Mesenchymal stem cell (in vitro differentiated cells and primary cell): Measurements from ENCODE around the gene PTGES2.

Experiments used
- DNase-seq: peaks from one replicate; pipeline ENCODE4 v3.0.0-alpha.2; 2013
- H2AFZ ChIP-seq: one replicate; pipeline ENCODE4 v1.6.1; 2013; ENCODE audit warnings: low read depth, mild to moderate bottlenecking, control low read depth, inconsistent platforms, low read length, moderate library complexity
- H2AK5ac ChIP-seq: 2 replicates; pipeline ENCODE4 v1.6.1; 2013; ENCODE audit warnings: low read length, moderate library complexity, mild to moderate bottlenecking, inconsistent platforms; ENCODE audit not compliant: severe bottlenecking
- H2BK120ac ChIP-seq: one replicate; pipeline ENCODE4 v1.6.1; 2013; ENCODE audit warnings: low read depth, mild to moderate bottlenecking, inconsistent platforms, low read length, moderate library complexity
- H2BK12ac ChIP-seq, 2 experiments: one replicate each; pipeline ENCODE4 v1.6.1; 2013; ENCODE audit warnings: inconsistent platforms in 2 of 2, low read length in 2 of 2, mild to moderate bottlenecking in 2 of 2, moderate library complexity in 2 of 2, control low read depth in 1 of 2
- H2BK15ac ChIP-seq: one replicate; pipeline ENCODE4 v1.6.1; 2013; ENCODE audit warnings: mild to moderate bottlenecking, low read depth, inconsistent platforms; ENCODE audit not compliant: poor library complexity, severe bottlenecking
- H2BK5ac ChIP-seq: 2 replicates; pipeline ENCODE4 v1.6.1; 2013; ENCODE audit warnings: low read depth, mild to moderate bottlenecking, low read length, control low read depth, inconsistent platforms; ENCODE audit not compliant: poor library complexity, severe bottlenecking
- H3K14ac ChIP-seq, 2 experiments: one replicate each; pipeline ENCODE4 v1.6.1; 2013; ENCODE audit warnings: inconsistent platforms in 2 of 2, low read length in 2 of 2, control low read depth in 1 of 2, mild to moderate bottlenecking in 1 of 2, moderate library complexity in 1 of 2
- H3K18ac ChIP-seq, 2 experiments: one replicate each; pipeline ENCODE4 v1.6.1; 2013; ENCODE audit warnings: inconsistent platforms in 2 of 2, low read length in 2 of 2, control low read depth in 1 of 2, low read depth in 1 of 2, mild to moderate bottlenecking in 1 of 2
- H3K23ac ChIP-seq, 2 experiments: one replicate each; pipeline ENCODE4 v1.6.1; 2013; ENCODE audit warnings: inconsistent platforms in 2 of 2, low read length in 2 of 2, mild to moderate bottlenecking in 2 of 2, moderate library complexity in 2 of 2, control low read depth in 1 of 2
- H3K27ac ChIP-seq: 2 replicates; pipeline ENCODE4 v1.5.1; 2013; ENCODE audit warnings: mild to moderate bottlenecking, moderate library complexity, low read length, control low read depth, inconsistent platforms; ENCODE audit not compliant: poor library complexity, severe bottlenecking
- H3K27me3 ChIP-seq, 2 experiments: 2 replicates each; pipeline versions ENCODE4 v1.6.1 to v1.7.0; 2013; ENCODE audit warnings: low read length in 2 of 2, mild to moderate bottlenecking in 2 of 2, moderate library complexity in 2 of 2, control low read depth in 1 of 2, inconsistent platforms in 1 of 2; ENCODE audit not compliant: control insufficient read depth in 1 of 2, insufficient read depth in 1 of 2
- H3K36me3 ChIP-seq, 2 experiments: 2 replicates each; pipeline versions ENCODE4 v1.6.1 to v1.7.0; 2013; ENCODE audit warnings: low read length in 2 of 2, control low read depth in 1 of 2, inconsistent platforms in 1 of 2, low read depth in 1 of 2, mild to moderate bottlenecking in 1 of 2; ENCODE audit not compliant: insufficient read depth in 2 of 2, control insufficient read depth in 1 of 2
- H3K4ac ChIP-seq, 2 experiments: one replicate each; pipeline ENCODE4 v1.6.1; 2013; ENCODE audit warnings: inconsistent platforms in 2 of 2, low read length in 2 of 2, mild to moderate bottlenecking in 2 of 2, moderate library complexity in 2 of 2, control low read depth in 1 of 2, low read depth in 1 of 2
- H3K4me1 ChIP-seq: 2 replicates; pipeline ENCODE4 v1.6.1; 2013; ENCODE audit warnings: low read depth, low read length, control low read depth; ENCODE audit not compliant: control insufficient read depth, insufficient read depth
- H3K4me2 ChIP-seq: 2 replicates; pipeline ENCODE4 v1.6.1; 2013; ENCODE audit warnings: low read length, mild to moderate bottlenecking, inconsistent platforms; ENCODE audit not compliant: poor library complexity, severe bottlenecking
- H3K4me3 ChIP-seq, 2 experiments: 2 replicates each; pipeline versions ENCODE4 v1.5.1 to v1.7.0; 2013; ENCODE audit warnings: low read length in 2 of 2, mild to moderate bottlenecking in 2 of 2, control low read depth in 1 of 2, low read depth in 1 of 2; ENCODE audit not compliant: insufficient read depth in 1 of 2
- H3K79me1 ChIP-seq: replicated peaks from 2 replicates; pipeline ENCODE4 v1.6.1; 2013; ENCODE audit warnings: mild to moderate bottlenecking, control low read depth, low read length, inconsistent platforms; ENCODE audit not compliant: poor library complexity, severe bottlenecking
- H3K9ac ChIP-seq: 2 replicates; pipeline ENCODE4 v1.7.0; 2013; ENCODE audit warnings: mild to moderate bottlenecking, low read length, moderate library complexity
- H3K9me3 ChIP-seq: 2 replicates; pipeline ENCODE4 v1.7.0; 2013; ENCODE audit warnings: mild to moderate bottlenecking, low read length; ENCODE audit not compliant: control insufficient read depth
- H4K8ac ChIP-seq: one replicate; pipeline ENCODE4 v1.6.1; 2013; ENCODE audit warnings: inconsistent platforms, mild to moderate bottlenecking, low read length, moderate library complexity
- H4K91ac ChIP-seq: one replicate; pipeline ENCODE4 v1.6.1; 2013; ENCODE audit warnings: mild to moderate bottlenecking, low read length, inconsistent platforms
- WGBS: methylation state at CpG from one replicate; pipeline ENCODE4 v1.1.7; 2013; ENCODE audit warnings: mixed read lengths; 5-methylcytosine and 5-hydroxymethylcytosine counted together

PTGES2 gene

GRCh38 chr9:128142061-128142460, 14.5 kb upstream of the PTGES2 start:
- Histone ChIP-seq H3K9ac (no peak overlapping the region), H4K91ac (no peak overlapping the region), H3K79me1 (no peaks in the 10 kb centered on the region), H4K8ac (no peak overlapping the region), H2AK5ac (no peak overlapping the region), H2BK5ac (no peak overlapping the region), H3K27me3 (peaks cover 0 to 18% of the 10 kb centered on the region in 2 experiments), H3K36me3 (no peaks in the 10 kb centered on the region), H2BK12ac (no peak overlapping the region), H3K27ac (no peak overlapping the region), H3K14ac (no peak overlapping the region), H3K9me3 (no peaks in the 10 kb centered on the region), H2BK120ac (no peak overlapping the region), H3K4me2 (no peak overlapping the region), H2AFZ (no peak overlapping the region), H3K4me3 (no peak overlapping the region), H3K18ac (no peak overlapping the region), H3K23ac (no peak overlapping the region), H2BK15ac (no peak overlapping the region), H3K4me1 (peaks cover 14% of the 10 kb centered on the region), H3K4ac (no peak overlapping the region)
- 75% methylated on average over 4 of the region's 4 CpGs for WGBS
- DNase-seq, result no peak

- no peak overlapping the region for H4K8ac ChIP-seq
- no peak overlapping the region for H2BK5ac ChIP-seq
- peaks cover 0 to 21% of the 10 kb centered on the region in 2 experiments for H3K27me3 ChIP-seq
- H3K4ac ChIP-seq, result no peak overlapping the region
- no peak overlapping the region for H2BK15ac ChIP-seq
- H2AK5ac ChIP-seq, result no peak overlapping the region
- H2AFZ ChIP-seq, result no peak overlapping the region
- H3K9ac ChIP-seq, result no peak overlapping the region
- no peak overlapping the region for H3K27ac ChIP-seq
- H3K23ac ChIP-seq, result no peak overlapping the region
- no peak overlapping the region for H3K14ac ChIP-seq
- WGBS, result 98% methylated on average over 3 of the region's 3 CpGs
- H2BK120ac ChIP-seq, result no peak overlapping the region
- H4K91ac ChIP-seq, result no peak overlapping the region
- H3K9me3 ChIP-seq, result no peaks in the 10 kb centered on the region
- H2BK12ac ChIP-seq, result no peak overlapping the region
- H3K79me1 ChIP-seq, result no peaks in the 10 kb centered on the region
- H3K4me1 ChIP-seq, result peaks cover 19% of the 10 kb centered on the region
- H3K36me3 ChIP-seq, result no peaks in the 10 kb centered on the region
- no peak overlapping the region for H3K4me3 ChIP-seq
- H3K18ac ChIP-seq, result no peak overlapping the region
- DNase-seq, result no peak
- H3K4me2 ChIP-seq, result no peak overlapping the region
Observed at GRCh38 chr9:128141604-128142003, 14.1 kb upstream of the PTGES2 start.

- Histone ChIP-seq H2BK120ac (no peak overlapping the region), H2AFZ (no peak overlapping the region), H4K91ac (no peak overlapping the region), H3K79me1 (no peaks in the 10 kb centered on the region), H4K8ac (no peak overlapping the region), H3K4me3 (no peak overlapping the region), H3K18ac (no peak overlapping the region), H3K4me2 (no peak overlapping the region), H2BK15ac (no peak overlapping the region), H3K23ac (no peak overlapping the region), H2AK5ac (no peak overlapping the region), H3K9ac (no peak overlapping the region), H3K9me3 (no peaks in the 10 kb centered on the region), H3K4ac (no peak overlapping the region), H2BK5ac (no peak overlapping the region), H3K36me3 (no peaks in the 10 kb centered on the region), H3K27me3 (peaks cover 0 to 16% of the 10 kb centered on the region in 2 experiments), H2BK12ac (no peak overlapping the region), H3K27ac (no peak overlapping the region), H3K4me1 (peaks cover 22% of the 10 kb centered on the region), H3K14ac (no peak overlapping the region)
- DNase-seq, result no peak
- WGBS, result 75% methylated on average over 7 of the region's 16 CpGs
Observed at GRCh38 chr9:128139621-128140020, 12.1 kb upstream of the PTGES2 start.

GRCh38 chr9:128138001-128138400, 10.5 kb upstream of the PTGES2 start:
- H2AK5ac ChIP-seq, result peak overlapping the region; percentile 54
- H3K4me3 ChIP-seq, result no peak overlapping the region
- H3K36me3 ChIP-seq, result no peaks in the 10 kb centered on the region
- no peak overlapping the region for H3K9ac ChIP-seq
- peaks cover 0 to 18% of the 10 kb centered on the region in 2 experiments for H3K27me3 ChIP-seq
- no peak overlapping the region for H3K18ac ChIP-seq
- no peaks in the 10 kb centered on the region for H3K79me1 ChIP-seq
- no peak overlapping the region for H2BK5ac ChIP-seq
- H4K8ac ChIP-seq, result no peak overlapping the region
- no peak overlapping the region for H3K27ac ChIP-seq
- H3K23ac ChIP-seq, result no peak overlapping the region
- H2AFZ ChIP-seq, result no peak overlapping the region
- no peak overlapping the region for H3K4ac ChIP-seq
- H2BK120ac ChIP-seq, result no peak overlapping the region
- DNase-seq, result no peak
- H3K9me3 ChIP-seq, result peaks cover 4% of the 10 kb centered on the region
- 91% methylated on average over 3 of the region's 3 CpGs for WGBS
- no peak overlapping the region for H3K4me2 ChIP-seq
- H3K4me1 ChIP-seq, result peaks cover 22% of the 10 kb centered on the region
- no peak overlapping the region for H2BK12ac ChIP-seq
- H3K14ac ChIP-seq, result no peak overlapping the region
- H2BK15ac ChIP-seq, result no peak overlapping the region
- peak overlapping the region; percentile 39 for H4K91ac ChIP-seq
